ENCODE results near the gene BBS9. TPM values are rescaled to one million over a fixed set of nuclear protein-coding genes. Genes with fewer than 3 reads are reported as not detected.

The BBS9 gene
- total RNA-seq, 1 experiment from 2014 or later, result 26.4 TPM

DNA sequence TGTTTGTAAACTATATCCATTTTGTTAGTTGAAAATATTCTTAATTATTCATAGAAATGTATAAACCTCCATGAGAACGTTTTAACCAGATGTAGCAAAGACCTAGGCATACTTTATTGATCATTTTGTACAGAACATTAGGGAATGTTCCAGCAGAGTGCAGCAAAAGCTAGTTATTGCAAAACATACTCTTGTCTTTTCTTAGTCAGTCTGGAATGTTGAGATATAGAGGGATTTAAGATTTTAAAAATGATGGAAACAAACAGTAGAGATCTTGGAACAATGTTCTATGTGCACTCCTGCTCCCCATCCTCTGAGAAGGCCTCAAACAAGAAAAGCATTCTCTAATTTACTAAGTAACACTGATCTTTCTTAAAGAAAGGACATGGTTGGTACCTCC, 292.1 kb downstream of the BBS9 start:
- Mint-ChIP-seq H3K4me3 (no peak overlapping the region), H3K4me1 (peaks cover 8 to 17% of the 10 kb centered on the region in 2 experiments), H3K9me3 (no peaks in the 10 kb centered on the region), H3K27me3 (ENCODE audit: low read depth) (no peaks in the 10 kb centered on the region), H3K36me3 (ENCODE audit: insufficient read depth in 1 of 3, low read depth in 3 of 3) (no peaks in the 10 kb centered on the region), H3K27ac (no peak overlapping the region)
- H3K79me2 ChIP-seq (ENCODE audit: insufficient read depth, low read length), result no peaks in the 10 kb centered on the region
- no peak overlapping the region for H3K18ac ChIP-seq (ENCODE audit: insufficient read length, low read depth, low read length)
- no peak overlapping the region for H3K27ac ChIP-seq (ENCODE audit: insufficient read length, low read depth, low read length)
- H4K5ac ChIP-seq (ENCODE audit: insufficient read length, low read depth, low read length), result no peak overlapping the region
- no peaks in the 10 kb centered on the region for H3K23me2 ChIP-seq (ENCODE audit: insufficient read length, low read depth, low read length, poor library complexity, severe bottlenecking)
- H3K4me2 ChIP-seq (ENCODE audit: insufficient read depth, insufficient read length, low read length), result no peak overlapping the region
- no peak overlapping the region for H2BK15ac ChIP-seq (ENCODE audit: low read depth, low read length)
- no peak overlapping the region for H3T11ph ChIP-seq (ENCODE audit: low read length)
- TF ChIP-seq, protein P1, sequence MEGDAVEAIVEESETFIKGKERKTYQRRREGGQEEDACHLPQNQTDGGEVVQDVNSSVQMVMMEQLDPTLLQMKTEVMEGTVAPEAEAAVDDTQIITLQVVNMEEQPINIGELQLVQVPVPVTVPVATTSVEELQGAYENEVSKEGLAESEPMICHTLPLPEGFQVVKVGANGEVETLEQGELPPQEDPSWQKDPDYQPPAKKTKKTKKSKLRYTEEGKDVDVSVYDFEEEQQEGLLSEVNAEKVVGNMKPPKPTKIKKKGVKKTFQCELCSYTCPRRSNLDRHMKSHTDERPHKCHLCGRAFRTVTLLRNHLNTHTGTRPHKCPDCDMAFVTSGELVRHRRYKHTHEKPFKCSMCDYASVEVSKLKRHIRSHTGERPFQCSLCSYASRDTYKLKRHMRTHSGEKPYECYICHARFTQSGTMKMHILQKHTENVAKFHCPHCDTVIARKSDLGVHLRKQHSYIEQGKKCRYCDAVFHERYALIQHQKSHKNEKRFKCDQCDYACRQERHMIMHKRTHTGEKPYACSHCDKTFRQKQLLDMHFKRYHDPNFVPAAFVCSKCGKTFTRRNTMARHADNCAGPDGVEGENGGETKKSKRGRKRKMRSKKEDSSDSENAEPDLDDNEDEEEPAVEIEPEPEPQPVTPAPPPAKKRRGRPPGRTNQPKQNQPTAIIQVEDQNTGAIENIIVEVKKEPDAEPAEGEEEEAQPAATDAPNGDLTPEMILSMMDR (conservative IDR thresholded peaks at IDR 0.05), result no peak
- H2BK20ac ChIP-seq (ENCODE audit: low read depth, low read length, poor library complexity, severe bottlenecking), result no peak overlapping the region
- no peak overlapping the region for H3K56ac ChIP-seq (ENCODE audit: insufficient read length, low read depth, low read length)
- H2BK12ac ChIP-seq (ENCODE audit: insufficient read length, low read depth, low read length), result no peak overlapping the region
- no peak overlapping the region for H2BK5ac ChIP-seq (ENCODE audit: insufficient read length, low read length)
- DNase-seq, result no peak
- no peaks in the 10 kb centered on the region; the same call in 1 of the 2 replicates for H3K4me1 ChIP-seq (ENCODE audit: insufficient read depth, low read length)
- no peak overlapping the region for H3K9ac ChIP-seq (ENCODE audit: extremely low read depth, insufficient read length, low read length)
- H2AK5ac ChIP-seq (ENCODE audit: insufficient read length, low read length), result no peak overlapping the region
- H2AFZ ChIP-seq (ENCODE audit: low read length), result no peak overlapping the region
- no peak overlapping the region for H3K23ac ChIP-seq (ENCODE audit: insufficient read length, low read depth, low read length)
- H3K4ac ChIP-seq (ENCODE audit: low read depth, low read length), result no peak overlapping the region
- H3K27me3 ChIP-seq (ENCODE audit: insufficient read depth, low read length), result no peaks in the 10 kb centered on the region
- H4K91ac ChIP-seq (ENCODE audit: insufficient read length, low read depth, low read length), result no peak overlapping the region
- H2BK120ac ChIP-seq (ENCODE audit: low read depth, low read length, poor library complexity, severe bottlenecking), result no peak overlapping the region
- no peak overlapping the region for H3K14ac ChIP-seq (ENCODE audit: insufficient read depth, low read length)
- no peaks in the 10 kb centered on the region for H3K79me1 ChIP-seq (ENCODE audit: insufficient read depth, low read depth, low read length, poor library complexity, severe bottlenecking)
- no peaks in the 10 kb centered on the region for H3K9me3 ChIP-seq (ENCODE audit: control insufficient read depth, low read depth, low read length)
- H4K8ac ChIP-seq (replicated peaks; ENCODE audit: insufficient read length, low read depth, low read length), result no peak overlapping the region
- no CpG with 5 or more reads among the region's 1 CpG for WGBS (ENCODE audit: extremely low coverage, insufficient read length, low lambda C conversion rate)
- no peaks in the 10 kb centered on the region for H4K20me1 ChIP-seq (ENCODE audit: control insufficient read depth, insufficient read depth, insufficient read length)
